NCI-H2171 (cell line): ENCODE measurements around the gene OMA1.
"Not testable (repeated sequence)": the region's sequence is repeated elsewhere in the genome, so short reads cannot be mapped to it uniquely, and the experiment has no call there.

Source experiments
- DNase-seq: peaks from one replicate; lab custom pipeline; 2025; lab: John Stamatoyannopoulos, UW

OMA1 gene

GRCh38 chr1:58573705-58574591 is 27.4 kb upstream of the OMA1 start:
- DNase-seq, result no peak

DNA sequence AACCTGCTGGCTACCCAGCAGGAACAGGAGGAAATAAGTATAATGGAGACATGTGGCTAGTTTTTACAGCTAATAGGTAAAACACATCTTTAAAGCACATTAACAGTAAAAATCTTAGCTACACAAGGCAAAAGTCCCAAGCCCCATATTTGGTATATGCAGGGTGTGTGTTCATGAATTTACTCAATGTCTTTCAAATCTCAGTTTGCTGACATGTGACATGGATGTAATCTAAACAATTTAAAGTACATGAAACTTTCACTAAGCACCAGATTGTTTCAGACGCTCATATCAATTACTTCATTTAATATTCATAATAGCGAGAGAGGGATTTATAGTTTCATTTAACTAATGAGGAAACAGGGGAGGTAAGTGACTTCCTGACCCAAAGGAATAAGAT is 26.6 kb upstream of the OMA1 start:
- DNase-seq, result no peak

GRCh38 chr1:58572690-58573089 is 26.2 kb upstream of the OMA1 start:
- peak; percentile 9 for DNase-seq

- DNase-seq, result no peak
Measured at GRCh38 chr1:58571616-58572015, 25.1 kb upstream of the OMA1 start.

DNA sequence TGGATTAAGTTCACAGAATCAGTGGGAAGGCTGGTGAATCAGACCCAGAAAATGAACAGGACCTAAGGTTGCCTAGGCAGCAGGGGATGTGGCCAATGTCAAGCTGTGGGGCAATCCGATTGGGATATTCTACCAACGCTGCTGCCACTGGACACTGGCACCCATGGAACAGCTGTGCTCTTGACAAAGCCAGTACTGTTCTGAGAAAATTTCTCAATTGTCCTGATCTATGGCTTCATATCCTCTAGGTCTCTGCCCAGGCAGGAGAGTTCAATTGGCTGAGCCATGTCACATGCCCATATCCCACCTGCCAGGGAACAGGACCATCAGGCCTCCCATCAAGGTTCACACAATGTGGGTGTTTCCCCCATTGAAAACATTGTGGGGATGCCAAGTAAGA is 24.3 kb upstream of the OMA1 start:
- DNase-seq, result no peak

DNA sequence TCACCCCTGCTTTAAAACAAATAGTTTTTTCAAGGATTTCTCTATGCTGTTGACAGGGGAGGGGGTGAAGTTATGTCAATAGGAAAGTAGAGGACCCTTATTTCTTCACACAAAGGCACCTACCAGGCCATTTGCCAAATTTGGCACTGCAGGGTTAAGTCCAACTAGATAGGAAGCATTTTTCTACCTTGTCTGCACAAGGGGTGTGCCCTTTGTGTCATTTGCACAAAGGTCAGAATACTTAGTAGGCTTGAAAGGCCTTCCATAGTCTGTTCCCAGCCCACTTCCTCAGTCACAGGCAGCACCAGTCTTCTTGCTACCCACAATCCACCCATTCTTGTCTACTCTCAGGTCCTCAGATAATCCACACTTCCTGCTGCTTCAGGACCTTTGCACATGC is 23.6 kb upstream of the OMA1 start:
- DNase-seq, result no peak

DNA sequence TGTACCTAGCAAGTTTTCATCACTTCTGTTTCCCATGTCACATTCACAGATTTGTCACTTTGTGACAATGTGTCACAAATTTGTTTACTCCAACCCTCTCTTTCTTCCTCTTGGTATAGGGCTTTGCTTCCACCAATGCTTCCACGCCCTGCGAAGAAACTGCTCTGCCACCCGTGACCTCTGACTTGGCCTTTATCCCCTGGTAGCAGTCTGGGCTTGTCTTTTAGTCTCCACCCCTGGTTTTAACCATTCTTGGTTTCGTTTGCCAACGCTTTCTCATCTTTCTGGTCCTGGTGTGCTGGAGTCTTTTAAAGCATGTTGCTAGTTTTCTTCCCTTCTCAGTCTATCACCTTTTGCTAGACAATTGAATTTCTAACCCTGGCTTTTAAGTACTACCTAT is 22.4 kb upstream of the OMA1 start:
- DNase-seq, result no peak

DNA sequence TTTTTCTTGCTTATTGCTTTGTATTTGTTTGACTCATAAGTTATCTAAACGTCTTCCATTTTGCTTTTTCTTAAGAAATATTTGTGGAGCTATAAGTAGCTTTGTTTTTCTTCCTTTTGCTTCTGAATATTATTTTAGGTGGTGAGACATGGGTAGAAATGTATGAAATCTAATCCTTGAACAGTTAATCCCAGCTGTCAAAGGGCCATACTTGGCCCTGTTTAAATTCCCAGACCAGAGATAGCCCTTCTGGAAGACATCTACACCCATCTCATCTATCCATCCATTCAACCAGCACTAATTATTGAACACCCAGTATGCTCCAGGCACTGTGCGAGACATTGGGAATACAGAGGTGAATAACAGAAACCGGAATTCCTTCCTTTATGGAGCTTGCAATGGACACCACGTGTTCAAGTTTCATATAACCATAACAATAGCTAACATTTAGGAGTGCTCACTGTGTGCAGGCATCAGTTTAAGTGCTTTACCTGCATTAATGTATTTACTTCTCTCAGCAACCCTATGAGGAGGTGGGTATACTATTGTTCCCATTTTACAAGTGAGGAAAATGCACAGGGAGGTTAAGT is 21.8 kb upstream of the OMA1 start:
- DNase-seq, result no peak

DNA sequence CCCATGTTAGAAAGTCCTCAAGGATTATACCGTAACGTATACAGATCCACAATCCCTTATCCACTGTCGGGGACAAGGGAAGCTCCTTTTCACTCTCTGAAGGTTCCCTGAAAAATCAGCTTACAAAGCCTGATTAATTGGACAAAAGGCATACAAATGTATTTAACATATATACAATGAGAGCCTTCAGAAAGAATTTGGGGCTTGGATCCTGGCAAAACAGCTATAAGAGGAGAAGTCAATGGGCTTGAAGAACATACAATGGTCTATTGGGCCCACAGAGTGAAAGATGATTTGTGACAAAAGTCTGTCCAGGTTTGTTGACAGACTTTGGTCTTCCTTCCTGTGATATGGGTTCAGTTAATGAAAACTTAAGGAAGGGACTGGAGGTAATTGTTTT is 19.8 kb upstream of the OMA1 start:
- DNase-seq, result no peak

DNA sequence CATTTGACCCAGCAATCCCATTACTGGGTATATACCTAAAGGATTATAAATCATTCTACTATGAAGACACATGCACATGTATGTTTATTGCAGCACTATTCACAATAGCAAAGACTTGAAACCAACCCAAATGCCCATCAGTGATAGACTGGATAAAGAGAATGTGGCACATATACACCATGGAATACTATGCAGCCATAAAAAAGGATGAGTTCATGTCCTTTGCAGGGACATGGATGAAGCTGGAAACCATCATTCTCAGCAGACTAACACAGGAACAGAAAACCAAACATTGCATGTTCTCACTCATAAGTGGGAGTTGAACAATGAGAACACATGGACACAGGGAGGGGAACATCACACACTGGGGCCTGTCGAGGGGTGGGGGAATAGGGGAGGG is 17.2 kb upstream of the OMA1 start:
- not testable (repeated sequence) for DNase-seq

- DNase-seq, result no peak
Measured at GRCh38 chr1:58561633-58562032, 15.1 kb upstream of the OMA1 start.

DNA sequence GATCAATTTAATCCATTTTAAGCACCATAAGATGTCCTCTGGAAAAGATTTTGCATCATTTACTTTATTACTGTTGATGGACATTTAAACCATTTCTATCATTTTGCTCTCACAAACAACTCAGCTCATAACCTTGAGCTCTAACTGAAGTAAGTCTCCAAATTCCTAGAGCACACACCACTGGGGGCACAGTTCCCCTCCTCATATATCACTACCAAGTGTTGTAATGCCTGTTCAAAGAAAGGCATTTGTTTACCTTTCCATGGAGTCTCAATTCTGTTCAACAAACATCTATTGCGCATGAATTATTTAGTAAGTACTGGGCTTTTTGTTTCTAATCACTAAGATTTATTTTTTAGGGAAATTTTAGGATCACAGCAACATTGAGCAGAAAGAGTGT is 8.9 kb upstream of the OMA1 start:
- DNase-seq, result no peak

GRCh38 chr1:58551186-58552140 is 4.9 kb upstream of the OMA1 start:
- DNase-seq, result no peak

- DNase-seq, result not testable (repeated sequence)
Measured at GRCh38 chr1:58549291-58549690, 2.8 kb upstream of the OMA1 start.

GRCh38 chr1:58548371-58548770 is 1.8 kb upstream of the OMA1 start:
- DNase-seq, result peak; percentile 65

- peak; percentile 67 for DNase-seq
Measured at GRCh38 chr1:58545591-58546519, 671 bp downstream of the OMA1 start.

- no peak for DNase-seq
Measured at GRCh38 chr1:58543260-58543659, 3.3 kb downstream of the OMA1 start.

DNA sequence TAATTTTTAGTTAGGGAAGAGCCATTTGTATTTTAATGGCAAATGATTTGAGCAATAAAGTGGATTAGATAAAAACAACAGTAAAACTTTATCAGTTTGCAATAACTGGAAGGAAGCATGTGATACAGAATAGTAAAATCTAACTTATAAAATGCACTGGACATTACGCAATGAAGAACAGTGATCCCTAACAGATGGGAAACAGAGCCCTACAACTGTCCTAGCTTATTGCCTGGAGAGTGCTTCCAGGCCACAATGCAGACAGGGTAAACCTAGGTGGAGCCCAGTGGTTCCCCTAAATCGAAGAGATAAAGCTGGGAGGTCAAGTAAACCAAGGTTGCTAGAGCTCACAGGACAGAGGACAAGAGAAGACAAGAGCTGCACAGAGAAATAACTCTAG is 7.0 kb downstream of the OMA1 start:
- no peak for DNase-seq

DNA sequence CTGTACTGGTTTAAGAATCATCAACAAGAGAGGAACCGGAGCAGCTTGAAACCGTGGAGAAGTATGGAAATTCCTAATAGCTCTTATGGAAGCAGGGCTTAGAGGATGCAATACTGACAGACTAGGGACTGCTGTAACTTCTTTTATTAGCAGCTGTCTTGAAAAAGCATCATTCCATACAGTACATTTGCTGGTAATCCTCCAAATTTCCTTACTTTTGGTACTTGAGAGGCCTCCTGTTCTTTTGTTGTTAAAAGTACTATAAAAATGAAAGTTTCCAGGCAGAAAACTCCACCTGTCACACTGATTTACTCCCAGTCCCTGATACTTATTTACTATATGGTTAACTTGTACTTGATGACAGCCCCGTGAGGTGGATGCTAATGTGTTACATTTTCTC is 7.7 kb downstream of the OMA1 start:
- DNase-seq, result no peak

- not testable (repeated sequence) for DNase-seq
Measured at GRCh38 chr1:58531842-58532241, 14.7 kb downstream of the OMA1 start.

DNA sequence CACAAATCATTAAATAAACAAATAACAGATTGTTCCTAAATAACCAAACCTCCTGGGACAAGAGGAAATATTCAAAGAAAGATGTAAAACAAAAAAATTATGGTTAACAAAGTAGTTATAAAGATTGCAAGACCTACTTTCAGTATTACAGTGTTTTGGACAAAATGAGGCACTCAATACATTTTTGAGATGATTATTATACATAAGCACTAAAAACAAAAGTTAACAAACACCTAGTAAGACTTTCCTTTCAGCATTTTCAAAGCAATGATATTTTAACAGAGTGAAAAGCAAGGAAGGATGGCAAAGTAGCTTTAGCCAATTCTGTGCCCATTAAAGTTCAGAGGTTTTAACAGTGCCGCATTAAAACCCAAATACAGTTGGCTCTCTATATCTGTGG is 17.2 kb downstream of the OMA1 start:
- peak; percentile 15 for DNase-seq
